Measurements from ENCODE around the gene ZNF277. TPM values are rescaled to one million over a fixed set of nuclear protein-coding genes. Genes with fewer than 3 reads are reported as not detected.

The ZNF277 gene
- polyA plus RNA-seq, 2 of the 4 experiments (the other 2 are of a cell fraction) = 23.4 to 31.9 TPM

GRCh38 chr7:112228632-112229031 lies 22.1 kb downstream of the ZNF277 start:
- no peak for ATAC-seq
- H3K27ac ChIP-seq = no peak overlapping the region
- POLR2A ChIA-PET = no interaction called here
- 97% methylated on average over 2 of the region's 2 CpGs for WGBS (ENCODE audit: missing lambda C conversion rate)
- CTCF ChIA-PET = interaction anchor here (0.8 kb wide), 1 partner anchor 10 kb away, joined by 3 read pairs; no protein-coding TSS in a partner anchor
- H3K9me3 ChIP-seq = no peaks in the 10 kb centered on the region
- no peak overlapping the region for H3K4me2 ChIP-seq
- no peaks in the 10 kb centered on the region; the same call in 2 of the 3 replicates for H3K4me1 ChIP-seq
- no peak for FAIRE-seq
- DNase-seq (ENCODE audit: low read depth in 1 of 2, low spot score in 1 of 2) = no peak
- H3K4me3 ChIP-seq = no peak overlapping the region
- TF ChIP-seq ESRRA (IDR thresholded peaks at IDR 0.05; ENCODE audit: borderline replicate concordance, low read length) (no peak), HDAC2 (IDR thresholded peaks at IDR 0.05) (no peak), KDM1A (IDR thresholded peaks at IDR 0.05; ENCODE audit: low read depth) (no peak), ZFP36 (IDR thresholded peaks at IDR 0.05; ENCODE audit: borderline replicate concordance, partially characterized antibody) (no peak), E2F6 (IDR thresholded peaks at IDR 0.05; ENCODE audit: borderline replicate concordance, low read depth) (no peak), JUN (IDR thresholded peaks at IDR 0.05) (no peak), CBX2 (IDR thresholded peaks at IDR 0.05; ENCODE audit: borderline replicate concordance, low read depth) (no peak), NPAS2 (CRISPR knock-in tag; IDR thresholded peaks at IDR 0.05; ENCODE audit: borderline replicate concordance) (no peak), GATA3 (IDR thresholded peaks at IDR 0.05; ENCODE audit: borderline replicate concordance) (no peak), ELK1 (IDR thresholded peaks at IDR 0.05; ENCODE audit: low read depth, low read length) (no peak), REST (IDR thresholded peaks at IDR 0.05) (no peak), ATOH8 (CRISPR knock-in tag; IDR thresholded peaks at IDR 0.05; ENCODE audit: low read depth) (no peak), KDM5A (IDR thresholded peaks at IDR 0.05) (no peak), PBX3 (IDR thresholded peaks at IDR 0.05) (no peak), CEBPB (IDR thresholded peaks at IDR 0.05) (no peak), EHF (CRISPR knock-in tag; IDR thresholded peaks at IDR 0.05) (no peak)

GRCh38 chr7:112232212-112232978 lies 25.9 kb downstream of the ZNF277 start:
- no peak for DNase-seq (ENCODE audit: low read depth in 1 of 2, low spot score in 1 of 2)
- no peak for ATAC-seq
- ChIA-PET CTCF (no interaction called here), POLR2A (no interaction called here)
- Histone ChIP-seq H3K4me1 (peaks cover 17% of the 10 kb centered on the region), H3K9me3 (0 out of 3 replicates have a peak, but pooled peaks cover 4% of the 10 kb centered on the region), H3K27ac (no peak overlapping the region), H3K4me3 (no peak overlapping the region), H3K4me2 (no peak overlapping the region)
- WGBS (ENCODE audit: missing lambda C conversion rate) = 92% methylated on average over 4 of the region's 4 CpGs
- FAIRE-seq = no peak
- no peak for TF ChIP-seq HOXA7 (CRISPR knock-in tag; IDR thresholded peaks at IDR 0.05)
- TF ChIP-seq CBX2 (IDR thresholded peaks at IDR 0.05; ENCODE audit: borderline replicate concordance, low read depth) = no peak
- no peak for TF ChIP-seq E2F6 (IDR thresholded peaks at IDR 0.05; ENCODE audit: borderline replicate concordance, low read depth)
- TF ChIP-seq ELK1 (IDR thresholded peaks at IDR 0.05; ENCODE audit: low read depth, low read length) = no peak
- TF ChIP-seq GATA3 (IDR thresholded peaks at IDR 0.05; ENCODE audit: borderline replicate concordance) = no peak
- TF ChIP-seq KDM5A (IDR thresholded peaks at IDR 0.05) = no peak
- no peak for TF ChIP-seq RNF2 (IDR thresholded peaks at IDR 0.05; ENCODE audit: borderline replicate concordance, low read depth)
- TF ChIP-seq CHD2 (IDR thresholded peaks at IDR 0.05; ENCODE audit: low read length, partially characterized antibody) = no peak
- TF ChIP-seq JUN (IDR thresholded peaks at IDR 0.05) = no peak
- TF ChIP-seq CEBPB (IDR thresholded peaks at IDR 0.05) = no peak
- no peak for TF ChIP-seq NR3C1 (IDR thresholded peaks at IDR 0.05)
- TF ChIP-seq RCOR1 (IDR thresholded peaks at IDR 0.05; ENCODE audit: low read depth, low read length) = no peak
